Posterior vena cava (tissue), 2 donors: ENCODE data around the gene PLET1. TPM values are rescaled to one million over a fixed set of nuclear protein-coding genes. Genes with fewer than 3 reads are reported as not detected.
A peak's percentile ranks its signal among the peaks of the same experiment; 100 is the strongest.

Experiments used
- DNase-seq: peaks from one replicate; pipeline ENCODE4 v3.0.0-alpha.2; 2020; ENCODE audit warnings: low spot score
- intact Hi-C, 2 donors: fragments of 100-400 bp; cut with DNase I; formaldehyde crosslinking; loops; one replicate each; pipeline versions ENCODE4 v1.14.1 to v1.14.2; 2022 to 2023
- total RNA-seq, 2 donors: library from RNA; stranded (reverse); fragmentation: NEBNext Ultra II Directional; extraction: Animal tissue kit (Norgen Biotek cat#: 25700); gene quantifications; one replicate each; pipeline ENCODE4 v1.2.1, GENCODE V29; 2021
- donor health status: DM: yes; HTN: yes; CAD: no.
- donor health status: DM: yes; HTN: yes; CAD: no.

Gene PLET1
- total RNA-seq, 2 donors from 2014 or later, result not detected

DNA sequence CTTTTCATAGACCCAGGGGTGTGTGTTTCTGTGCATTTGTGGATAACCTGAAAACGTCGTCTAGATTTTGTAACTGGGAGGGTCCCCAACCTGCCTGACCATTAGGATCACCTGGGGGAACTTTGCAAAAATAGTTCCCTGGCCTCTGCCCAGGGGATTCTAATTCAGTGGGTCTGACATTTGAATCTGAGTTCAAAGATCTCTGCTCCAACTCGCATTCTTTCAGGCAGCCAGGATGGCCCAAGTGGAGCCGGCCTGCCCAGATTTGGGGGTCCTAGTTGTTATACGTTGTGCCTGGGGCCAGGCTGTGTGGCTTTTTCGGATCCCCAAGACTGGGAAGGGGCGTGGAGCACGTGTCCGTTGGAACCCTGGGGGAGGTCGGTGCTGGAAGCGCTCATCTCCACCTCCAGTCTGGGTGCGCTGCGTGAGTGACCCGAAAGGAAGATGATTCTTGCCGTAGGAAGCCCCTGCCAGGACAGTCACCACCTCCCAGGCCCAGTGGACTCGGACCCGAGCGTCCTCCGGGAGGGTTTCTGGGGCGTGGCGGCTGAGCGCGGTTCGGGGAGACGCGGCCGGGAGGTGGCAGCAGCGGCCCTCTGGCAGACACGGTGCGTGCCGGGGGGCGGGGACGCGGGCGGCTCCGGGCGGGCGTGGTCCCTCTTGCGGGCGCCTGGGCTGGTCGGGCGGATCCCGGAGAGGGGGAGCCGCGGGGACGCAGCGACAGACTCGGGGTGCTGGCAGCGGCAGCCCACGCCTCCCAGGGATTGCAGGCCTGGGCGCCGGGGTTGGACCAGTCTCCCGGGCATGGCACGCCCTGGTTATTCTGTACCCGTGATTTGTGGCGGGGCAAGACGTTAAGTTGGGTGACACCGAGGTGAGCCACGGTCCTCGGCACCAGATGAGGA lies 29.2 kb upstream of the PLET1 start:
- DNase-seq, result peak; percentile 95
- intact Hi-C loops, result loop anchor here (5.0 to 10.0 kb wide), 3 partner anchors 295 to 997 kb away; no protein-coding TSS in a partner anchor

DNA sequence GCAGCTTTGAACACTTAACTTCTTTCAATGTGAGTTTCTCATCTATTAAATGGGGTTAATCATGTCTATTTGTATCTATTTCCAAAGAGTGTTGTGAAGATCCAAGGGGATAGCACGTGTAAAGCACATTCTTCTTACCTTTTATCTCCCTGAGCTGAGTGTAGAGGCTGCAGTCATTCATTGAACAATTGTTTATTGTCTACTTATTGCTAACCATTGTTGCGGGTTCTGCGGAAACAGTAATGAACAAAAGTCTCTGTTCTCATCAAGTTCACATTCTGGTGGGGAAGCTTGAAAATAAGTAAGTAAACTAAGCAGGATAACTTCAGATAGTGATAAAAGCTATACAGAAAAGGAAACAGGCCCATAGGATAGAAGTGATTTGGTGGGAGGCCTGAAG lies 27.4 kb upstream of the PLET1 start:
- no peak for DNase-seq
- intact Hi-C loops, result loop anchor here (1.0 to 10.0 kb wide), 3 partner anchors 9 to 999 kb away; no protein-coding TSS in a partner anchor

DNA sequence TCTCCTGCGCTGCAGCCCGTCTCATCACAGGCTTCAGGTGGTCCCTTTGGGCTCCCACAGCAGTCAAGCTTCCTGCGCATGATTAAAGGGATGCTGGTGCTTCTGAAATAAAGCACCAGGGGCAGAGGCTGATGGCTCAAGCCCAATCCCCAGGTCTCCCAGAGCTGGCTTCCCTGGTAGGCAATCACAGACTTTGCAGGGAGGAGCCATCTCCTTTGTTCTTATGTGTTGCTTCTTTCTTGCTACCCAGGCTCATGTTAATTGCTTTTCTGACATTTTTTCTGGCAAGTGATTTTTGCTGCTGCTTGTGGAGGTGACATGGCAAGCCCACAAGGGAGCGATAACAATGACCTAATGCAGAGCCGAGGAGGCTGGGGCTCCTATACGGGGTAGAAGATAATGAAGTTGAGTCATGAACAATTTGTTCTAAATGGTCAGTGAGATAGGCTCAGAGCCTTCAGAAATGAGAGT lies 25.2 kb upstream of the PLET1 start:
- no peak for DNase-seq
- intact Hi-C loops, result loop anchor here (5.0 to 10.0 kb wide), 2 partner anchors 999 to 1001 kb away; no protein-coding TSS in a partner anchor

DNA sequence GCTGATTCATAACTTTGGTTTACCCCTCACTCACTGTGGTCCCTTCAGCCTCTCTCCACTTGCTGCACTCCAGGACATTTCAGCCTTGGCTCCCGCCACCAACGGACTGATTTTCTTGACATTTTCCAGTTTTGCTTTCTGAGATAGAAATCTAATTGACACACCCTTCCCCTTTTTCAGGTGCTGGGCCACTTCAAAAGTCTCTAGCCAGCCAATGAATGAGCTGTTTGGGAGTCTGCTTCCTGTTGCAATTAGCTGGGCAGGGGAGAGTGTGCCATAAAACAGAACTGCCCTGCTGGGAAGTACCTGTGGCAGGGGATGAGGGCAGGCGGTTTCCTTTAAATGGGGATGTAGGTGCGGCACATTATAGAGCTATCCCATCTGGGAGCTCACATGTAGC lies 21.1 kb upstream of the PLET1 start:
- DNase-seq, result no peak
- intact Hi-C loops, result loop anchor here (2.0 to 10.0 kb wide), 3 partner anchors 59 to 1003 kb away; no protein-coding TSS in a partner anchor

DNA sequence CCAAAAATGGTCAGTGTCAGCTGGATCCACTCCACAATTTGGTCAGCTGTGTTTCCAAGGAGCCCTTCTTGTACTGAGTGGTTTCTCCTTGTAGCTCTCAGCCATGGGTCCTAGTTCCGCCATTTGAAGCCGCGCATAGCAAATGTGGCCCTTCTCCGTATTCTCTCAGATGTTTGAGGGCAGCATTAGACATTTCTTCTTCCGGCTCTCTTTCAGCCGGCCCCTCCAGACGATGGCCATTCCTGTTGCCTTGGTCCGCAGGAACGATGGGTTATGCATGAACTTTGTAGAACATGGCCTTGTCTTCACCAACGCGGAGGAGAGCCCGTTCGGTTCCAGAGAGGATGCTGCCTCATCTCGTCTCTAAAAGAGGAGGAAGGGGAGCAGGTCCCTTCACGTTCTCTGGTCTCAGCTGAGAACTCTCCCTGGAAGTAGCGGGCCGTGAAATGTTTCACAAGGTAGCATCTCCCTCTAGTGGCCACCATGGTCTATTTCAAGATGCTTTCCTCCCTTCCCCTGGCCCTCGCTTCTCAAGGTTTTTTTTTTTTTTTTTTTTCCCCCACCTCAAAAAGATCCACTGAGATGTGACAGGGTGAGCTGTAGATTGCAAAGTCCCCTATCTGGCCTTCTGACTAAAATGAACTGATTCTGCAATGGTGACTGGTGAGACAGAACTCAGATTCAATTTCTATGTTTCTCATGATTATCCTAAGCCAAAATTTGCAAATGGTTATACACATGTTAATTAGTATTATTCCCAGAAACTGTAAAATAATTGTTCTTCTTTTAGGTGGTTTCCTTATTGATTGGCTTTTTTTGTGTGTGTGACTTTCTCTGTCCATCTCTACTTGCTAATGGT lies 19.8 kb upstream of the PLET1 start:
- no peak for DNase-seq
- intact Hi-C loops, result loop anchor here (2.0 to 10.0 kb wide), 3 partner anchors 58 to 1004 kb away; no protein-coding TSS in a partner anchor

DNA sequence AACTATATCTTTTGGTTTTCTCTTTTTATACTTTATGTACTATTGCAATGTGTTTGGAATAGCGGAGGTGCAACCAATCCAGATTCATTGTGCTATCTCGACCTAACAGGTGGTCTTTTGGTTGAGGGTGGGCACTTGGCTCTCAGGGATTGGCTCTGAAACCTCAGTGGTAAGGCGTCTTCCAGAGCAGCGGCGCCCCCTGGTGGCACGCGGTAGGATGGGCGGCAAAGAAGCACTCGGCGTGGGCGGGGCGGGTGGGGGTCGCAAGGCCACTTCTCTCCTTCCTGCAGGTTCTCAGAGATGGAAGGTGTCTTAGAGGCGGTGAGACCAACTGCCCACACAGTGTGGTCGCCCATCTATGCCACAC lies 19.2 kb upstream of the PLET1 start:
- DNase-seq, result peak; percentile 90
- intact Hi-C loops, result loop anchor here (2.0 to 10.0 kb wide), 3 partner anchors 58 to 1005 kb away; no protein-coding TSS in a partner anchor

DNA sequence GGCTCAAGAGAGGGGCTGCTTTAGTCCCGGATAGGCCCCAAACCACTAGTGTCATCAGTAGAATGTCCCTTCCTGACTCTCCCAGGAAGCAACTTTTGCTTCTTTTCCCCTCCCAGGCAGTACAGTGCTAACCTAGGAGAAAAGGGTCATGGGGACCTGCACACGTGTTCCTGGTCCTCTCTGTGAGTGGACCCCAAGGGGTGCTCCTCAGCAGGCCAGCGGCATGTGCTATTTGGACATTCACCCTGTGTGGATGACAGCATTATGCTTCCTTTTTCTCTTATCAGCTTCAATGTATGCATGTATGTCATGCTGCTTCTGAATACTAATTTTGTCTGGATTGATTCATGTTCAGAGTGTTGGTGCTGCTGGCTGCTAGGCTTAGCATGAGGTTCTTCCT lies 18.1 kb upstream of the PLET1 start:
- intact Hi-C loops, result no loop called here
- DNase-seq, result no peak

DNA sequence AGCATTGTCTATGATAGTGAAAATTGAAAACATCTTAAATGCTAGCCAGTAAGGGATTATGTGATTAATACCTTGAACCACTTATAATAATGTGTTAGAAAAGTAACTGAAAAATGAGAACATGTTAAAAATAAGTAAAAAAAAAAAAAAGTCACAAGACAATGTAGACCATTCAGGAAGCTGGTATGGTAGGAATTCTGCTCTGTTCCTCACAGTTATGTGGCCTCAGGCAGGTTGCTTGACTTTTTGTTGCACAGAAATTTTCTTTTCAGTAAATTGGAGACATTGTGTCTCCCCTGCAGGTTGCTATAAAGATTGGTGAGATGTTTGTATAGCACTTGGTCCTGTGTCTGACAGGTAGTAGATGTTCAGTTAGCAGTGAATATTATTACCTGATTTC lies 17.3 kb upstream of the PLET1 start:
- no peak for DNase-seq
- intact Hi-C loops, result no loop called here

DNA sequence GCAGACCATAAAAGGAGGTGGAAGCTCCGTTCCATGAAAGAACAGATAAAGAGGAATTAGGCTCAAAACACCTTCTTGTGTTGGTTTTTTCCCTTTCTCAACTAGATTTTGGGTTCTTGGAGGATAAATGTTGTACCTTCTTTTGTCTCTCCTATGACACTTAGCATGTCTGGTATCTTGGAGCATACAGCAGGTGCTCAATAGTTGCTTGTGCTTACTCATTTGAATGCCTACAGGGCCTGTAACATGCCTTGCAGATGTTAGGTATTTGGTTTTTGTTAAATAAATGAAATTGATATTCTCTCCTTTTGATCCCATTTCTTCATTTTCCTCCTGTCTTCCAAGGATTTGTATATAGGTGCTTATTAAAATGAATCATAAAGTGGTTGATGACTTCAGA lies 16.4 kb upstream of the PLET1 start:
- intact Hi-C loops, result no loop called here

DNA sequence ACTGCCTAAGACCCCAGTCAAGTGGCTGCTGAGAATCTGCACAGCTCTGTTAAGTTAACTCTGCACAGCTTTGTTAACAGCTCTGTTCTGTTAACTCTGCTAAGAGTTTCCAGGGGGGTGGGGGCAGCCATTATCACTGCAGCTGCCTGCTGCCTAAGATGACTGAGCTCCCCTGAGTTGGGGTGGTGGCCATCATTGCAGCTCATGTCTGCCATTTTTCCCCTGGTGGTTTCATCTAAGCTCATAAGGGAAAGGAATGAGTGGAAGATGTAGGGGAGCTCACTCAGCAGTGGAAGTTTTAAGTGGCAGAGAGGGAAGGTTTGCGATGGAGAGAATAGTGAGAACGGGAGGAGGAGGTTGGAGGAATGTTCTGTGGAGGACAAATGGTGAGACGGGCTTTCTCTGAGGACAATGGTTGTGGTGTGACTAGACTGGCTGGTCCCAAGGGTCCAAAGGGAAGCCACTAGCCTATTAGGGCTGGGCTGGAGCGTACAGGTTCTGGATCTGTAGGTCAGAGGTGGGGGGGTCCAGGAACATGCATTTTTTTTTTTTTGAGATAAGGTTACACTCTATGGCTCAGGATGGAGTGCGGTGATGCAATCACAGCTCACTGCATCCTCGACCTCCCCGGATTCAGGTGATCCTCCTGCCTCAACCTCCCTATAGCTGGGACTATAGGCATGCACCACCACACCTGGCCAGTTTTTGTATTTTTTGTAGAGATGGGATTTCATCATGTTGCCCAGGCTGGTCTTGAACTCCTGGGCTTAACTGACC lies 13.5 kb upstream of the PLET1 start:
- no peak for DNase-seq
- intact Hi-C loops, result no loop called here

More for the DNA sequence above, 16.4 kb upstream of the PLET1 start:
- no peak for DNase-seq

DNA sequence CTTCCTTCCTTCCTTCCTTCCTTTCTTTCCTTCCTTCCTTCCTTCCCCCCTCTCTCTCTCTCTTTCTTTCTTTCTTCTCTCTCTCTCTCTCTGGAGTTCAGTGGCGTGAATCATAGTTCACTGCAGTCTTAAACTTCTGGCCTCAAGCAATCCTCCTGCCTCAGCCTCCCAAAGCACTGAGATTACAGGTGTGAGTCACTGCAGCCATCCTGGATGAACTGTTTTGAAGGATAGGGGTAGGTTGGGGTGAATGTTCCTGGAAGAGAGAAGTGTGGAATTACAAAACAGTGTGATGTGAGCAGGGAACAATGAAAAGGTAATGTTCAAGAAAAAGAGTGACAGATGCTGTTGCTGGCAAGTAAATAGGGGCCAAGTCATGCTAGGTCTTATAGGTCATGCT lies 12.4 kb upstream of the PLET1 start:
- DNase-seq, result no peak
- intact Hi-C loops, result no loop called here

DNA sequence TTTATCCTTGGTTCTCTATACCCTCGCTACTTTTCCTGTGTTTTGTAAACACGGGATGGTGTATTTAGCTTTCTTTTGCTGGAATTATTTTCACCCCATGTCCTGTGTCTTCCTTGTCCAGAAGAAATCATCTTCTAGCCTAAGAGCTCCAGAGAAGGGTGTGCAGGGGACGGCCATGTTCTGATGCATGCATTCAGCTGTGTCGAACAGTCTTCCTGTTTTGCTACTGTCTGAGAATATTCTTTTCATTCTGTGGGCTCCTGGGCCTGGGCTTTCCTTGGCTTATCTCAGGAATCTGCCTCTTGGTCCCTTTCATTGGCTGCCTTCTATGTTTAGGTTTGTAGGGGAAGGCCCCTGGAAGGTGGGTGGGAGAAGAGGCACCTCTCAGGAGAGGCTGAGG lies 10.6 kb upstream of the PLET1 start:
- intact Hi-C loops, result no loop called here

DNA sequence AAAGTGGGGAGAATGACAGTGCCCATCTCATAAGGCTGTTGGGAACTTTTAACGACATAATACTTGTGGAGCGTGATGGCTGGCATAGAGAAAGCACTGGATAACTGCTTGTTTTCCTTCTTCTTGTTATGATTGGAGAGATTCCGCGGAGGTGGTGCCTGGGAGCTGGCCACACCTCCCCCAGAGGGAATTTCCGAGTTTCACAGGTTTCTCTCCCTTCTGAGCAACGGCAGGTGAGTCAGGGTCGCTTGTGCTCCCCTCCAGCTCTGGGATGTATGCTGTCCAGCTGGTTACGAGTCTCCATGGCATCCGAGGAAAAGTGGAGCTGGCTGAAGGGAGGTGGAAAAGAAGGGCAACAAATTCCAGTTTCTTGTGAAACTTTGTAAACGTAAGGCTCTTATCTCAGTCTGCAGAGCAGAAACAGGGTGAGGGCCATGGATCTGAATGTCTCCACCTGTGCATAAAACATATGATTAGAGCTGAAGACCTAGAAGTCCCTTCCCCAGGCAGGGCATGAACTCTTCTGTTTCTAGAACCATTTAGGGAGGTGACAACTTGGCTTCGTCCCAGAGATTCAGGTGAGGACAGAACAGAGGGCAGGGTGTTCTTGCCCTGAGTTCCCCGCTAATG lies 10.0 kb upstream of the PLET1 start:
- DNase-seq, result no peak
- intact Hi-C loops, result no loop called here

More for the DNA sequence above, 10.6 kb upstream of the PLET1 start:
- DNase-seq, result no peak

DNA sequence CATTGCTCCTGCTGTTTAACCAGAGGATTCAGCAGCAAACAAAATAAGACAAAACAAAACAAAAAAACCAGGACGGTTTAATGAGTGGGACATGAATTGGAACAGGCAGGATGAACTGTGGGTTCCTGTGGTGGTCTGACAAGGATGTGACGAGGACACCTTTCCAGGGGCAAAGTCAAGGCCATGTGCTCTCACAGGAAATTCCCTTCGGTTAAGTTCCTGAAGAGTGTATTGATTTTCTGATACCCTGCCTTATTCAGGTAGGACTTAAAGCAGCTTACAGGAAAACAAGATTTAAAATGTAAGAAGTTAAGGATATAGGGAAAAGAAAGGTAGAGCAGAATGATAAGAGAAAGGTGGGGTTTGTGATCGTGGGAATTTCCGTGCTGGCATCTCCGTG lies 8.5 kb upstream of the PLET1 start:
- DNase-seq, result no peak
- intact Hi-C loops, result no loop called here

DNA sequence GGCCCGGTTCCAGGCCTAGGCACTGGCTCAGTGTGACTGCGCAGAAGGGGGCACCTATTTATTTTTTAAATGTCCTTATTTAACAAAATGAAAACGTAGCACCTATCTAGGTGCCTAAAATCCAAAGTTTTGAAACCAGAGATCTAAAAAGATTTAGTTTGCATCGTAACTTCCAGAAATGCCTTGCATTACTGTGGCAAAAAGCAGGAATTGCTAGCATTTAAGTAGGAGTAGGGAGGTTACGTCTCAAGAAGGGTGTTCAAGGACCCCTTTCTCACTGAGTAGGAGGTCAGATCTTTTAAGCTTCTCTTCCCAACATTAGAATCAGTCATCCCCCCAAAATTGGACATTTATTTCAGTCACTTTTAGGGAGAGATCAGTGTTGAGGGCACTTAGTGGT lies 7.7 kb upstream of the PLET1 start:
- DNase-seq, result no peak
- intact Hi-C loops, result no loop called here

DNA sequence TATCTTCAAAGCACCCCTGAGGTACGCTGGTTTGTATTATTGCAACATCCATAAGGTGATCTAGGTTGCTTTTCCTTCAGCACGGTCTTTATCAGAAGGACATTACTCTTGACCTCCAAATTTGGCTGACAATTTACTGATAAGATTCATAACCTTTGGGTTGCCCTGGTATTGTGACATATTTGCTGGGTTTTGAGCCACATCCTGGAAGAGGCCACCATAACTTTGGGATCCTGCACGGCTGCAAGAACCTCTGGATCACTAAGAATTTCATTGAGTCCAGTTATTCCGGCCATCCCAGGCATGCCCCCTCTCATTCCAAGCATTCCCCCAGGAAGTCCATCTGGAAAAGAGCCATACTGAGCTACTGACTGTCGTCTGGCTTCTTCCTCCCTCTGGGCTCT lies 6.5 kb upstream of the PLET1 start:
- intact Hi-C loops, result no loop called here
- DNase-seq, result no peak

DNA sequence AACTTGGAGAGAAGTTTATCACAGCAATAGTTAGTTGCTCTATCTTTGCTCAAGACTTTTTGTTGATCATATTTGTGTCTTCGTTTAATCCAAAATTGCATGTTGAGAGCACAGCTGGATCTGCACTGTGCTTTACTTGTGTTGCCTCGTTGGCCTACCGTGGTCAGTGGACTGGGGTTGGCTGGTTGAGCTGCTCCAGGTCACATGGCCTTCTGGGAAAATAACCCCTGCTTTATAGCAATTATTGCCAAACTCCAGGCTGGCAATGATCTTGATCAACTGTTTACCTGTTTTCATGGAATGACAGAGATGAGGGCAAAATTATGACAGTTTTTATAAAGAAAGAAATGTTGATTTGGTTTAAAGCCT lies 5.7 kb upstream of the PLET1 start:
- intact Hi-C loops, result no loop called here
- no peak for DNase-seq

DNA sequence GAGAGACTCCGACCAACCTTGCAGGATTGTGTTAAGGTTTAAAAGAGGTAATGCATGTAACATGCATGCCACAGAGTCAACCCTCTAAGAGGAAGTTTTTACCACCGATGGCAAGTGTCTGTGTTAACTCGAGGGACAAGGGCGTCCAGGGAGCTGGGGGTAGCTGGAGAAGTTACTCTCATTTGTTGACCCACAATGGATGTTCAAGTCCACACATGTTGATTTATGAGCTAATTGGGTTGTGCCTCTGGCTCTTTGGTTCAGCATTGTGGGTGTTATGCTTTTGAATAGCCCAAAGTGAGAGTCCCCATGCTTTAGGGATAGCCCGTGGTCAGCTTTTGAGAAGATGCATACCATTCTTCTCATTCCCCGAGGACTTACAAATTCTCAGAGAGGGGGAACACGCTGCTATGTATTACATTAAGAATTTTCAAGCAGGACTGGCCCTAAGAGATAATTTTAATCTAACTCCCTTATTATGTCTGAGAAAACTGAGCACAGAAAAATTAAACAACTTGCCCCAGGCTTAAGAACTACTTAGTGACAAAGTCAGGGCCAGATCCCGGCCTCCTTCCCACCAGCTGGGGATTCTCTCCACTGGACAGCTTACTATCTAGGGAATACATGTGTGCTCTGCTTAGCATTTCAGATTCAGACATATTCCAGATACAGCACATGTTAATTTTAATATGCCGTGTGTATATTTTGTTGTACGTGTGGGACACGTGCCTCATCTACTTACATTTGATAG lies 5.2 kb upstream of the PLET1 start:
- intact Hi-C loops, result no loop called here
- no peak for DNase-seq
